Measurements from ENCODE around the gene NPHP4.

DNA sequence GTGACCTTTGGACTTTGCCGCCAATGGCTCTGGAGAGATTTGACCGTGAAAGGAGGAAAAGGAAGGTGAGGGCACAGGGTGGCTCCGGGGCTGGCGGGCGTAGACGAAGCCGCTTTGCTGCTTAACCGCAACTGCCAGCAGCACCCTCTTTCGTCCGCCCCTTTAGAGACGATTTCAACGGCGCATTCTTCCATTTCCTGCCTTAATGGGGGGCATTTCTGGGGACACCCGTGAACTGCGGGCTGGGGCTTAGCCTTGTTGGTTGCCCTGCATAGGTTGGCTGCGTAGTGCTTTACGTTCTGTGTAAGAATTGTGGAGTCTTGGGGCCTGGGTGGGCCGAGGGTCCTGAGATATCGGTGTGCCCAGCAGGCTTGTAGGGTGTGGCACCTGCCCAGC is 6.7 kb upstream of the NPHP4 start:
- TF ChIP-seq CTCF (IDR thresholded peaks at IDR 0.05; ENCODE audit: low read depth, low read length, missing input control) (no peak), EGR1 (IDR thresholded peaks at IDR 0.05; ENCODE audit: low read depth in 2 of 2) (no peak), JUND (IDR thresholded peaks at IDR 0.05) (no peak), FOXA1 (IDR thresholded peaks at IDR 0.05) (no peak), RAD21 (IDR thresholded peaks at IDR 0.05) (no peak), GABPA (IDR thresholded peaks at IDR 0.05 in 1 of 2, conservative IDR thresholded peaks at IDR 0.05 in 1 of 2) (no peak), YY1 (IDR thresholded peaks at IDR 0.05) (no peak), REST (IDR thresholded peaks at IDR 0.05) (no peak), MAX (IDR thresholded peaks at IDR 0.05) (no peak)
- TF ChIP-seq, protein P1, sequence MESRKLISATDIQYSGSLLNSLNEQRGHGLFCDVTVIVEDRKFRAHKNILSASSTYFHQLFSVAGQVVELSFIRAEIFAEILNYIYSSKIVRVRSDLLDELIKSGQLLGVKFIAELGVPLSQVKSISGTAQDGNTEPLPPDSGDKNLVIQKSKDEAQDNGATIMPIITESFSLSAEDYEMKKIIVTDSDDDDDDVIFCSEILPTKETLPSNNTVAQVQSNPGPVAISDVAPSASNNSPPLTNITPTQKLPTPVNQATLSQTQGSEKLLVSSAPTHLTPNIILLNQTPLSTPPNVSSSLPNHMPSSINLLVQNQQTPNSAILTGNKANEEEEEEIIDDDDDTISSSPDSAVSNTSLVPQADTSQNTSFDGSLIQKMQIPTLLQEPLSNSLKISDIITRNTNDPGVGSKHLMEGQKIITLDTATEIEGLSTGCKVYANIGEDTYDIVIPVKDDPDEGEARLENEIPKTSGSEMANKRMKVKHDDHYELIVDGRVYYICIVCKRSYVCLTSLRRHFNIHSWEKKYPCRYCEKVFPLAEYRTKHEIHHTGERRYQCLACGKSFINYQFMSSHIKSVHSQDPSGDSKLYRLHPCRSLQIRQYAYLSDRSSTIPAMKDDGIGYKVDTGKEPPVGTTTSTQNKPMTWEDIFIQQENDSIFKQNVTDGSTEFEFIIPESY (IDR thresholded peaks at IDR 0.05): no peak

Measured in liver (tissue), 3 donors.